Sciatic nerve (tissue), 2 donors: ENCODE results near the gene ZNF805. TPM values are rescaled to one million over a fixed set of nuclear protein-coding genes. Genes with fewer than 3 reads are reported as not detected.
"Not testable (repeated sequence)": the region's sequence is repeated elsewhere in the genome, so short reads cannot be mapped to it uniquely, and the experiment has no call there.

ENCODE experiments used
- ATAC-seq: fragments of 200-7000 bp; cut with Tn5 transposase; one replicate; pipeline ENCODE4 v1.9.1; 2020; ENCODE audit warnings: mild to moderate bottlenecking, moderate library complexity
- DNase-seq: peaks from one replicate; pipeline ENCODE4 v3.0.0-alpha.2; 2020; ENCODE audit warnings: low spot score
- intact Hi-C: fragments of 100-400 bp; cut with DNase I; formaldehyde crosslinking; loops from one replicate; pipeline ENCODE4 v1.14.2; 2022
- total RNA-seq: library from RNA; stranded (reverse); fragmentation: NEBNext Ultra II Directional; extraction: Animal tissue kit (Norgen Biotek cat#: 25700); gene quantifications from one replicate; pipeline ENCODE4 v1.2.1, GENCODE V29; 2021
- donor health status: DM: no; HTN: no; CAD: no.
- donor health status: DM: no; HTN: no; CAD: no.

Gene ZNF805
- total RNA-seq = 21.2 TPM

GRCh38 chr19:57240311-57241090 lies at the start of gene ZNF805:
TSS of gene ZNF805 (plus strand) at chr19:57240632. CDS start at chr19:57240892, 260 bp downstream.
- DNase-seq (peak; percentile 96), ATAC-seq (peak; percentile 100)
- intact Hi-C loops = no loop called here

GRCh38 chr19:57191141-57192076 lies 49.0 kb upstream of the ZNF805 start, which contains the start of gene ZNF264:
TSS of gene ZNF264 (plus strand) at chr19:57191500. CDS start at chr19:57191914, 414 bp downstream.
- intact Hi-C loops = no loop called here
- ATAC-seq (peak; percentile 99), DNase-seq (peak; percentile 94)

GRCh38 chr19:57192077-57192420 lies 48.4 kb upstream of the ZNF805 start:
- peak; percentile 8 for ATAC-seq
- intact Hi-C loops = no loop called here
- no peak for DNase-seq

GRCh38 chr19:57192993-57193392 lies 47.4 kb upstream of the ZNF805 start:
- DNase-seq (no peak), ATAC-seq (no peak)
- intact Hi-C loops = no loop called here

GRCh38 chr19:57197874-57198273 lies 42.6 kb upstream of the ZNF805 start:
- intact Hi-C loops, ATAC-seq, DNase-seq: not testable (repeated sequence)

GRCh38 chr19:57202160-57202559 lies 38.3 kb upstream of the ZNF805 start:
- intact Hi-C loops = no loop called here
- DNase-seq = no peak
- no peak for ATAC-seq

GRCh38 chr19:57210381-57210780 lies 30.1 kb upstream of the ZNF805 start:
- ATAC-seq = no peak
- no peak for DNase-seq
- intact Hi-C loops = no loop called here

- ATAC-seq (no peak), DNase-seq (no peak)
Observed at GRCh38 chr19:57212109-57212508, 28.3 kb upstream of the ZNF805 start.

GRCh38 chr19:57227502-57227901 lies 12.9 kb upstream of the ZNF805 start:
- DNase-seq (no peak), ATAC-seq (no peak)
- intact Hi-C loops = no loop called here

More at GRCh38 chr19:57212109-57212508, 28.3 kb upstream of the ZNF805 start:
- intact Hi-C loops = no loop called here

- DNase-seq (no peak), ATAC-seq (no peak)
- intact Hi-C loops = no loop called here
Observed at GRCh38 chr19:57231686-57232085, 8.7 kb upstream of the ZNF805 start.

- ATAC-seq (no peak), DNase-seq (no peak)
- intact Hi-C loops = no loop called here
Observed at GRCh38 chr19:57233207-57233606, 7.2 kb upstream of the ZNF805 start.

GRCh38 chr19:57239982-57240310 lies 486 bp upstream of the ZNF805 start:
- ATAC-seq = no peak
- intact Hi-C loops = no loop called here
- DNase-seq = no peak

GRCh38 chr19:57241176-57241575 lies 744 bp downstream of the ZNF805 start:
- ATAC-seq (no peak), DNase-seq (no peak)
- intact Hi-C loops = no loop called here

- intact Hi-C loops = no loop called here
Observed at GRCh38 chr19:57242821-57243220, 2.4 kb downstream of the ZNF805 start.

GRCh38 chr19:57244513-57244912 lies 4.1 kb downstream of the ZNF805 start:
- intact Hi-C loops = no loop called here
- ATAC-seq (no peak), DNase-seq (no peak)

More at GRCh38 chr19:57242821-57243220, 2.4 kb downstream of the ZNF805 start:
- DNase-seq = no peak
- ATAC-seq = no peak

- intact Hi-C loops = no loop called here
- ATAC-seq (no peak), DNase-seq (no peak)
Observed at GRCh38 chr19:57245066-57245465, 4.6 kb downstream of the ZNF805 start.

GRCh38 chr19:57245959-57246358 lies 5.5 kb downstream of the ZNF805 start:
- ATAC-seq (no peak), DNase-seq (no peak)
- intact Hi-C loops = no loop called here

GRCh38 chr19:57248646-57249045 lies 8.2 kb downstream of the ZNF805 start:
- intact Hi-C loops = no loop called here
- DNase-seq = no peak
- no peak for ATAC-seq

GRCh38 chr19:57249329-57249728 lies 8.9 kb downstream of the ZNF805 start:
- no peak for ATAC-seq
- intact Hi-C loops = no loop called here
- no peak for DNase-seq

GRCh38 chr19:57253767-57254166 lies 13.3 kb downstream of the ZNF805 start:
- intact Hi-C loops, DNase-seq, ATAC-seq: not testable (repeated sequence)
